Measurements from ENCODE around the gene TMEM54.
A peak's percentile ranks its signal among the peaks of the same experiment; 100 is the strongest.

Gene TMEM54

DNA sequence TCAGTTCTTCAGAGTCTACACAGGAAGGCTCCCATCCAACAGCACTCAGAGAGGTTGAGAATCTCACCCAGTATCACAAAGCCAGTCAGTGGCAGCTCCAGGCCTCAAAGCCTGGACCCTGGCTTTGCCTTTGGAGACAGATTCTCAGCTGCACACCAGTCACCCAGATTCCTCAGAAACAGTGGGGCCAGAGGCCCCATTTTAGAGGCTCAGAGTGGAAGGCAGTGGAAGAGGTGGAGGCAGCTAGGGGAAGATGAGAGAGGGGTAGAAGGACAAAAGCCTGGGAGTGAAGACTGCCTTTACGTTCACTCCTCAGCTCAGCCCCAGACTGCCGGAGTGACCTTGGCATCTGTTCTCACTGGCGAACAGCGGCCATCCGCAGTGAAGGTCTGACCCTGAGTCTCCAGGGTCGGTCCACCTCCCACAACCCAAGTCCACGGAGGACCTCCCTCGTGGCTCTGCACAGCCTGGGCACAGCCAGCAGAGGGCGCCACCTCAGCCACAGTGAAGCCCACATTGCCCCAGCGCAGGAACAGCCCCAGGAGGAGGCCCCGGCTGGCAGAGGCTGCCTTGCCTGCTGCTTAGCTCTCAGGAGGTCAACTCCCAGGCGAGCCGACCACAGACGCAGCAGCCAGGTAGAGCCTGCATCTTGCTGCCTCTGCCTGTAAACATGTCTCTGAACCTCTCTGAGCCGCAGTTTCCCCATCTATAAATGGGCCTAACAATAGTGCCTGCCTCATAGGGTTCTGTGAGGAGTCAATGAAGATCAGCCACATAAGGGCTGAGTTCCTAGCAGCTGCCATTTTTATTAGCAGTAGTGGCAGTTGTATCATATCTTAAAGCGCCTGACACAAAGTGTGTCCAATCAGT, 24.6 kb downstream of the TMEM54 start:
- Histone ChIP-seq H3F3A (ENCODE audit: insufficient read depth) (no peaks in the 10 kb centered on the region), H4K20me1 (ENCODE audit: low read depth, low read length) (no peaks in the 10 kb centered on the region), H3K4me2 (ENCODE audit: low read depth, low read length, poor library complexity, severe bottlenecking) (no peak overlapping the region), H3K9me3 (ENCODE audit: insufficient read depth, low read length) (no peaks in the 10 kb centered on the region), H3K36me3 (ENCODE audit: low read length) (no peaks in the 10 kb centered on the region), H3K27ac (ENCODE audit: low read depth, low read length) (no peak overlapping the region), H2AFZ (ENCODE audit: low read depth, low read length, severe bottlenecking) (no peak overlapping the region), H3K79me2 (ENCODE audit: insufficient read depth, low read length) (no peaks in the 10 kb centered on the region), H3K9me2 (replicated peaks; ENCODE audit: insufficient read depth, low read length) (no peaks in the 10 kb centered on the region), H3K4me3 (ENCODE audit: insufficient read depth, low read length, poor library complexity, severe bottlenecking) (no peak overlapping the region), H3K9ac (ENCODE audit: low read length) (no peak overlapping the region), H3K27me3 (ENCODE audit: low read length) (0 out of 2 replicates have a peak, but pooled peaks cover 4% of the 10 kb centered on the region)
- no peak for TF ChIP-seq EZH2phosphoT487 (conservative IDR thresholded peaks at IDR 0.05; ENCODE audit: low read length)
- TF ChIP-seq, protein P1, sequence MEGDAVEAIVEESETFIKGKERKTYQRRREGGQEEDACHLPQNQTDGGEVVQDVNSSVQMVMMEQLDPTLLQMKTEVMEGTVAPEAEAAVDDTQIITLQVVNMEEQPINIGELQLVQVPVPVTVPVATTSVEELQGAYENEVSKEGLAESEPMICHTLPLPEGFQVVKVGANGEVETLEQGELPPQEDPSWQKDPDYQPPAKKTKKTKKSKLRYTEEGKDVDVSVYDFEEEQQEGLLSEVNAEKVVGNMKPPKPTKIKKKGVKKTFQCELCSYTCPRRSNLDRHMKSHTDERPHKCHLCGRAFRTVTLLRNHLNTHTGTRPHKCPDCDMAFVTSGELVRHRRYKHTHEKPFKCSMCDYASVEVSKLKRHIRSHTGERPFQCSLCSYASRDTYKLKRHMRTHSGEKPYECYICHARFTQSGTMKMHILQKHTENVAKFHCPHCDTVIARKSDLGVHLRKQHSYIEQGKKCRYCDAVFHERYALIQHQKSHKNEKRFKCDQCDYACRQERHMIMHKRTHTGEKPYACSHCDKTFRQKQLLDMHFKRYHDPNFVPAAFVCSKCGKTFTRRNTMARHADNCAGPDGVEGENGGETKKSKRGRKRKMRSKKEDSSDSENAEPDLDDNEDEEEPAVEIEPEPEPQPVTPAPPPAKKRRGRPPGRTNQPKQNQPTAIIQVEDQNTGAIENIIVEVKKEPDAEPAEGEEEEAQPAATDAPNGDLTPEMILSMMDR (IDR thresholded peaks at IDR 0.05; ENCODE audit: insufficient read depth, low read length, poor library complexity, severe bottlenecking) = peak; percentile 95

DNA sequence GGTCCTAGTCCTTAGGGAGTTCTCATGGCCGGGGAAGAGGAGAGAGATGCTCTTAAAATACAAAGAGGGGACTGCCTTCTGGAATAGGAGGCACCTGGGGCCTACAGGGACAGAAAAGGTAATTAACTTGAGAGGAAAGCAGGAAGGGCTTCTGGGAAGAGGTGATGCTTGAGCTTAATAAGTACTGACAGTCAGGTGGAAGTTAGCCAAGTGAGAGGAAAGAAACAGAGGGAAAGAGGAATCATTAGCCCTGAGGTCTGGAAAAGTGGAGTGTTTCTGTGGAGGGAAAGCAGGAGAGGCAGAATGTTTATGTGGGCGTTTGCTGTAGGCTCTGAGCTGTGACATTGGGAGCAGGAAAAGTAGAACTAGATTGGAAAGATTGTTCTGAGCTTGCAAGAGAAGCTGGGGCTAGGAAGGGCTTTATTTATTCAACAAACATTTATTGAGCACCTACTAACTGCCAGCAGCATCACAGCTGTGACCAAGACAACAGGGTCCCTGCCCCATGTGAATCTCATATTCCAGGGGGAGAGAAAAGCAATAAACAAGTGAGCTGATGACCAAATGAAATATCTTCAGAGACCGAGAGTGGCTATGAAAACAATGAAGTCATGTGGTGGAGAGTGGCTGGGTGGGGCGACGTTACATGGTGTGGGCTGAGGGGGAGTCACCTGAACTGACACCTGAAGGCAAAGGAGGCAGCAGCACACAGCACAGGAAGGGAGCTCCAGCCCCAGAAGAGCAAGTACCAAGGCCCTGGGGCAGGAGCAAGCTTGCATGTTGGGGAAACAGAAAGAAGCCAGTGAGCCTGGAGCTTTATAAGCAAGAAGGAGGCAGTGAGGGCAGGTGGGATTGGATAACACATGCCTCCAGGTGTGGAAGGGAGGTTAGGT, 26.1 kb downstream of the TMEM54 start:
- H3K9me3 ChIP-seq (ENCODE audit: insufficient read depth, low read length) = no peaks in the 10 kb centered on the region
- H3F3A ChIP-seq (ENCODE audit: insufficient read depth) = no peaks in the 10 kb centered on the region
- no peak overlapping the region for H3K4me2 ChIP-seq (ENCODE audit: low read depth, low read length, poor library complexity, severe bottlenecking)
- H3K4me3 ChIP-seq (ENCODE audit: insufficient read depth, low read length, poor library complexity, severe bottlenecking) = no peak overlapping the region
- TF ChIP-seq, protein P1 (IDR thresholded peaks at IDR 0.05; ENCODE audit: insufficient read depth, low read length, poor library complexity, severe bottlenecking) = no peak
- TF ChIP-seq EZH2phosphoT487 (conservative IDR thresholded peaks at IDR 0.05; ENCODE audit: low read length) = no peak
- H3K36me3 ChIP-seq (ENCODE audit: low read length) = no peaks in the 10 kb centered on the region
- H3K27ac ChIP-seq (ENCODE audit: low read depth, low read length) = no peak overlapping the region
- H3K79me2 ChIP-seq (ENCODE audit: insufficient read depth, low read length) = no peaks in the 10 kb centered on the region
- H3K9me2 ChIP-seq (replicated peaks; ENCODE audit: insufficient read depth, low read length) = no peaks in the 10 kb centered on the region
- H4K20me1 ChIP-seq (ENCODE audit: low read depth, low read length) = no peaks in the 10 kb centered on the region
- H2AFZ ChIP-seq (ENCODE audit: low read depth, low read length, severe bottlenecking) = no peak overlapping the region
- H3K27me3 ChIP-seq (ENCODE audit: low read length) = 0 out of 2 replicates have a peak, but pooled peaks cover 4% of the 10 kb centered on the region
- H3K9ac ChIP-seq (ENCODE audit: low read length) = no peak overlapping the region

DNA sequence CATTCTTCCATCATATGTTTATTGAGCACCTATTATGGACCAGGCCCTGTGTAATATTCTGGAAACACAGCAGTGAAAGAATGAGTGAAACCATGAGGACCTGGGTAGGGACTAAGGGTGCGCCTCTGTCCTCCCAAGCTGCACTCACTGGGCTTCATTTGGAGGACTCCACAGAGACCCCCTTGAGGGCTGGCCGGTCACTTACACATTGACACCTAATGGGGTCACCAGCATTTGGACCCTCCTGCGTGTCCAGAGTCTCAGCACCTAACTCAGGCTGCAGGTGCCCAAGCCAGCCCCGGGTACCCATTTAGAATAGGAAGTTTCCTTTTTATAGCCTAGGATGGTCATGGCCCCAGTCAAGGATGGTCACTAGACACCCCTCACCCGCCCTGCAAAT, 27.7 kb downstream of the TMEM54 start:
- Histone ChIP-seq H2AFZ (ENCODE audit: low read depth, low read length, severe bottlenecking) (no peak overlapping the region), H3K27me3 (ENCODE audit: low read length) (0 out of 2 replicates have a peak, but pooled peaks cover 4% of the 10 kb centered on the region), H3K9ac (ENCODE audit: low read length) (no peak overlapping the region), H4K20me1 (ENCODE audit: low read depth, low read length) (no peaks in the 10 kb centered on the region), H3K9me3 (ENCODE audit: insufficient read depth, low read length) (no peaks in the 10 kb centered on the region), H3K27ac (ENCODE audit: low read depth, low read length) (no peak overlapping the region), H3K9me2 (replicated peaks; ENCODE audit: insufficient read depth, low read length) (no peaks in the 10 kb centered on the region), H3K79me2 (ENCODE audit: insufficient read depth, low read length) (no peaks in the 10 kb centered on the region), H3K4me2 (ENCODE audit: low read depth, low read length, poor library complexity, severe bottlenecking) (no peak overlapping the region), H3K4me3 (ENCODE audit: insufficient read depth, low read length, poor library complexity, severe bottlenecking) (no peak overlapping the region), H3F3A (ENCODE audit: insufficient read depth) (no peaks in the 10 kb centered on the region), H3K36me3 (ENCODE audit: low read length) (no peaks in the 10 kb centered on the region)
- TF ChIP-seq, protein P1 (IDR thresholded peaks at IDR 0.05; ENCODE audit: insufficient read depth, low read length, poor library complexity, severe bottlenecking) = no peak
- TF ChIP-seq EZH2phosphoT487 (conservative IDR thresholded peaks at IDR 0.05; ENCODE audit: low read length) = no peak
